ENCODE results near the gene PRDM16.

PRDM16 gene

GRCh38 chr1:3333903-3334302 is 264.9 kb downstream of the PRDM16 start:
- DNase-seq, result no peak

DNA sequence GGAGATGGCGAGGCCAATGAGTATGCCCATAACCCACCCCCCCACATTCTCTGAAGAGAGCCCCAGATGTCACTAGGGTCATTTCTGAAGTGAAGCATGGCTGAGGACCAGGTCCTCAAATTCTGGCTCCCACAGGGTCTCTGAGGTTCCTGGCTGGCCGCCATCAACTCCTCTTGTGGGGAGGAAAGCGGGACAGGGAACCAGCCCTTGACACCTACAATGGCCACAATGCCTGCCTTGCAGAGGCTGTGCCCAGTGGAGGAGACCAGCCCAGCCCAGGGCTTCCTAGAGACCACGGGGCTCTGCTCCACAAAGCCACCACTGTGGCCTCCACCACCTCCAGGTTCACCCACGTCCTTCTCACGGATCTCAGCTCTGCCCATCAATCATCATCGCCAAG is 265.4 kb downstream of the PRDM16 start:
- no peak for DNase-seq

DNA sequence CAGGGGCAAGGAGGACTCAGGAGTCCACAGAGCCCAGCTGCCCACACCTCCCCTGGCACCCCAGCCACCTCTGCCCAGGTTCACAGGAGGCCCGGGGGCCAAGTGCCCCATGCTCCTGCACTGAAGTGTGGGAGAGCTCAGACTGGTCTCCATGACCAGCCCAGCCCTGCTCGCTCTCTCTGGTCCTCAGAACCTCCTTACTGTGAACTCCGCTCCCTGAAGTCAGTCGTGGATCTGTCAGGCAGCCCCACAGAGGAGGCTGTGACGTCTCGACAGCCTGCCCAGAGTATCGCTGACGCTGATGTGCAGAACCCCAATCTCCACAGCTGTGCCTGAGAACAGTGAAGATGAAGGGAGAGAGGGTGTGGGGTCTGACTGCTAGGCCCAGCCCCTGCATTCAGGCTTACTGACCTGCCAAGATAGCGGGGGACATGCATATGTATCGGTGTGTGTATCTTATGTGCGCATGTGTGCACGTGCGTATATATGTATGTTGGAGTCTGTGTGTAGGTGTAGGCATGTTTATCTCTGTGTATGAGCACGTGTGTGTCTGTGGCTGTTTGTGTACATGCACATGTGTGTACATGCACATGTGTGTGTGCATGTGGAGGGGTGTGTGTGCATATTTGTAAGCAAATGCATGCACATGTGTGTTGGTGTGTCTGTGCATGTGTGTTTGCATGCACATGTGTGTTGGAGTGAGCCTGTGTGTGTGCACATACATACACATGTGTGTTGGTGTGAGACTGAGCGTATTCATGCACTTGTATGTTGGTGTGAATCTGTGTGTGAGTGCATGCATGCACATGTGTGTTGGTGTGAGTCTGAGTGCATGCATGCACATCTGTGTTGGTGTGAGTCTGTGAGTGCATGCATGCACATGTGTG is 267.0 kb downstream of the PRDM16 start:
- no peak for DNase-seq

DNA sequence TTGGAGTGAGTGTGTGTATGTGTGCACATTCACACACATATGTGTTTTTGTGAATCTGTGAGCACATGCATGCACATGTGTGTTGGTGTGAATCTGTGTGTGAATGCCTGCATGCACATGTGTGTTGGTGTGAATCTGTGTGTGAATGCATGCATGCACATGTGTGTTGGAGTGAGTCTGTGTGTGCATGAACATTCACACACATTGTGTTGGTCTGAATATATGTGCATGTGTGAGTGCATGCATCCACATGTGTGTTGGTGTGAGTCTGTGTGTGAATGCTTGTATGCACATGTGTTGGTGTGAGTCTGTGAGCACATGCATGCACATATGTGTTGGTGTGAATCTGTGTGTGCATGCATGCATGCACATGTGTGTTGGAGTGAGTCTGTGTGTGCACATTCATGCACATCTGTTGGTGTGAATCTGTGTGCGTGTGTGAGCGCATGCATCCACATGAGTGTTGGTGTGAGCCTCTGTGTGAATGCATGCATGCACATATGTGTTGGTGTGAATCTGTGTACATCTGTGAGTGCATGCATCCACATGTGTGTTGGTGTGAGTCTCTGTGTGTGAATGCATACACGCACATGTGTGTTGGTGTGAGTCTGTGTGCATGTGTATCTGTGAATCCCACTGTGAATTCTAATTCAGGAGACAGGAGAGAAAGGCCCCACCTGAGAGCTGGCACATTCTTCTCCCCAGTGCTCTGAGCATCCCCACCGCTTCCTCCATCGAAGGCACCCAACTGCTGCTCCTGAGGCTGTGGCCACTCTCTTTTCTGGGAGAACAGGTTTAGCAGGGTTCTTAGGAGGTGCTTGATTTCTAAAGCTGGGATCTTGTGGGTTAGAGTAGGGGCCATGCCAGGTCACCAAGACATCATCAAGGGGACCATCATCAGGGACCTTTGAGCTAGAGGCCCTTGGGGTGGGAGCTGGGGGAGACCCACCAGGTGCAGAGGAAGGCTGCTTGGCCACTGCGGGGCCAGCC is 267.9 kb downstream of the PRDM16 start:
- no peak for DNase-seq

GRCh38 chr1:3337798-3338724 is 269.1 kb downstream of the PRDM16 start:
- no peak for DNase-seq

DNA sequence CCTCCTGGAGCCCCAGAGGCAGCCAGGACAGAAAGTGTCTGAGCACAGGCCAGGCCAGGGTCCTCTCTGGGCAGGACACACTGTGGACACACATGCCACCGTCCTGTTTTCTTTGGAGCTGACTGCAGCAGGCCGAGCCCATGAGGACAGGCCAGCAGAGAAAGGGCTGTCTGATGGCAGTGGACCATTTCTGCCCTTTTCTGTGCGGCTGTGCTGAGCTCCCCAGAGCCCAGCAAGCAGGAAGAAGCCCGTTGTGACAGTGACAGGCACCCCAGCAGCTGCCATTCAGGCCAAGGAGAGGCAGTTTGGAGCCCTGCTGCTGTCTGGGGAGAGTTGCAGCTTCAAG is 269.7 kb downstream of the PRDM16 start:
- no peak for DNase-seq

DNA sequence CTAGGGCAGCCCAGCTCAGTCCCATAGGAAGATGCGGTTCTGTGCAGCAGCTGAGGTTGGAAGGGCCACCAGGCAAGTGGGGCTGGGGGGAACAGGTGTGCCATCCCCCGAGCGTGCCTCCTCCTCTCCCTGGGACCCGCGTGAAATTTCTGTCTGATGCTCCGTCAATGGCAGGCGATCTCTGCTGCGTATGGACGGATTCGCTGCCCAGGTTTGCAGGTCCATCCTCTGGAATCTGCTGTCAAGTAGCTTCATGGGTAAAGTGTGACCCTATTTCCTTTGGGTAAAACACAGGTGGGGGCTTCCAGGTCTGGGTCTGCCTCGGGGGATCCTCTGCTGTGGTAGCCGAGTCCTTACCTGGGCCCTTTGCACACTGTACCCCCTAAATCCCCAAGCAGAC is 270.9 kb downstream of the PRDM16 start:
- DNase-seq, result no peak

- DNase-seq, result no peak
These were observed 271.7 kb downstream of the PRDM16 start for GRCh38 chr1:3340548-3341235.

DNA sequence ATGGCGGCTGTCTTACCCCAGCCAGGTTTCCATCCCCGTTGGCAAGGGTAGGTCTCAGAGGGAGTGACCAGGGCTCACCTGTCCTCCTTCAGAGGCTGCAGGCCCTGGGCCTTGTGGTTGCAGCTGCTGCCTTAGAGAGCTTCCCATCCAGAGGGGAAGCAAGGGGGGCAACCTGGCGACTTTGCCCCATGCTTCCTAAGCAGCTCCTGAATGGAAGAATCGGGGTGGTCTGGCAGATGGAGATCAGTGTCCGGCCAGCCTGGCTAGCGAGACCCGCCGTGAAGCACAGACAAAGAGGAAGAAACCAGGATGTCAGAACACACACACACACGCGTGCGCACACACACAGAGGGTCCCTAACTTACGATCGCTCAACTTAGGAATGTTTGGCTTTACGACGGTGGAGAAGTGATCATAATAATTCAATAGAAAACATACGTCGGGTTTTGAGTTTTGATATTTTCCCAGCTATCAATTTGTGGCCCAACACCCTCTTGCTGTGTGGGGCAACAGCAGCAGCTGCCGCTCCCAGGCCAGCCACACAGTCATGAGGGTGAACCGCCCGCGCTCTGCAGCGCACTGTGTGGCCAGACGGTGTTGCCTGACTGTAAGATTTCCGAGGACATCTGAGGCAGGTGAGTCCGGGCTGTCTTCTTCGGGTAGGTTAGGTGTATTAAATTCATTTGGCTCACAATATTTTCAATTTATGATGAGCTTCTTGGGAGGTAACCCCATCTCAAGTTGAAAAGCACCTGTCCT is 272.4 kb downstream of the PRDM16 start:
- DNase-seq, result no peak

GRCh38 chr1:3342960-3343359 is 274.0 kb downstream of the PRDM16 start:
- DNase-seq, result no peak

DNA sequence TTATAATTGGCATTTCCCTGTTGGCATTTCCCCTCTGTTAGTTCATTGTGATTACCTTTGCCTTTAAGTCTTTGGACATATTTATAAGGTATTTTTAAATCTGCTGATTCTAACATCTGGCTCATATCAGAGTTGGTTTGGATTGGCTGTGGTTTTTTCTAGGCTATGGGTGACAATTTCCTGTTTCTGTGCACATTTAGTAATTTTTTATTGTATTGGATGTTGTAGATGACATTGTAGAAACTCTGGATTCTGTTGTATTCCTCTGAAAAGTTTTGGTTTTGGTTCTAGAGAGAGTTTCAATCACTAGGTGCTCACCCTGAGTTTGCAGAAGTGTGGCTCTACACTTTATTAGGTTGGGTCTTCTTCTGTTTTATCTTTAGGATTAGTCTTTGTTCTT is 275.4 kb downstream of the PRDM16 start:
- no peak for DNase-seq

GRCh38 chr1:3345792-3346191 is 276.8 kb downstream of the PRDM16 start:
- no peak for DNase-seq

- DNase-seq, result no peak
These were observed 277.5 kb downstream of the PRDM16 start for GRCh38 chr1:3346478-3346877.

DNA sequence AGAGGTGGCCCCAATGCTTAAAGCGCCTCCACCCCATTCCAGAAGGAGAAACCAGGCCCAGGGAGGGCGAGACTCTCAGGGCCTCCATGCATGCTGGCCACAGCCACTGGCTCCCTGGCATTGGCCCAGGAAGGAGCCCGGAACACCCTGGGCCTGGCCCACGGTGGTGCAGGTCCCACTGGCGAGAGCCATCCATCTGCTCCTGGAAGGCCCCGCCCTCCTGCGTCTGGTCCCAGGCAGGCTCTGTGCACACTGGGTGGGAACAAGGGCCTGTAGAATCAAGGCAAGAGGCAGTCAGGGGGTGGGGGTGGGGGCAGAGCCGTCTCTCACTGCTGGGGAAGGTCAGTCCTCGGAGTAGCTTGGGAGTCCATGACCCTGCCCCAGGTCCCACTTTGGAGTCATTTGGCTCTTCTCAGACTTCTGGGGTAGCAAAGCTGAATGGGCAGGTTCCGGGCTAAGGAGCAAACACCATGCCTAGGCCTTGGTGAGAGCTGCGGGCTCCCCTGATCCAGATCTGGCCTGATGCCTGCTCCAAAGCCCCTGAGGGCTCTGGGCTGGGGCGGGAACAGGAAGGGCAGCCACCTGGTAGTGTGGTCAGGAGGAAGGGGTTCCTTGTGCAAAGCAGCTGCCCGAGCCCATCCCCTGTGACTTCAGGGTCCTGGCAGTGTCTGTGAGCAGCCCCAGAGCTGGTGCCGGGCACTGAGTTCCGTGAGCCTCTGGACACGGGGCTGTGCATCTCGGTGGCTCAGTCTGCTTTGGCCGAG is 278.4 kb downstream of the PRDM16 start:
- DNase-seq, result no peak

DNA sequence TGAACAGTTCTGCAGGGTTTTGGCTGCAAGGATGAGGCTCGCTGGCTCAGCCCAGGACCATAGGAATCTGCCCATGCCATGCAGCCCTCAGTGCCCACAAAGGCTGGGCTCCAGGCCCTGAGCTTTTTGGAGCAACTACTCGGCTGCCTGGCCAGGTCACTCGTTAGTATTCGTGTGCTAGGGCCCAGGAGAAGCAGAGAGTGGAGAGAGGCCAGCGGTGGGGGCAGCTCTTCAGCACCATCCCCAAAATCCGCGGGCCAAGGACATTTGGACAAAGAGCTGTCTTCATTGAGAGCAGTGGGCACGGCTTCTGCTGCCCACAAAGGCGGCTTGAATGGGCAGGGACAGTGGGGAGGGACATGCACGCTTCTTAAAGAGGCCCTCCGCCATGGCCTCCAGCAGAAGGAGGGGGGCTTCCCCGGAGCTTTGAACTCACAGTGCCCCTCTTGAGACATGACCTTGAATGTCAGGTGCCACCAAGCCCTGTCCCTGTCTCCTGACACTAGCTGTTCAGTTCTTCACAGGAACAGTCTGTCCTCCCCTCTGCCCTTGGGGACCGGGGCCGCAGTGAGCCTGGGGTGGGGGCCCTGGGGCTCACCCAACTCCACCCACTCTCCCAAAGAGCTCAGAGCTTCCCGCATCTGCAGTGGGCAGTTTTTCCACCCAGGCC is 279.3 kb downstream of the PRDM16 start:
- DNase-seq, result no peak

DNA sequence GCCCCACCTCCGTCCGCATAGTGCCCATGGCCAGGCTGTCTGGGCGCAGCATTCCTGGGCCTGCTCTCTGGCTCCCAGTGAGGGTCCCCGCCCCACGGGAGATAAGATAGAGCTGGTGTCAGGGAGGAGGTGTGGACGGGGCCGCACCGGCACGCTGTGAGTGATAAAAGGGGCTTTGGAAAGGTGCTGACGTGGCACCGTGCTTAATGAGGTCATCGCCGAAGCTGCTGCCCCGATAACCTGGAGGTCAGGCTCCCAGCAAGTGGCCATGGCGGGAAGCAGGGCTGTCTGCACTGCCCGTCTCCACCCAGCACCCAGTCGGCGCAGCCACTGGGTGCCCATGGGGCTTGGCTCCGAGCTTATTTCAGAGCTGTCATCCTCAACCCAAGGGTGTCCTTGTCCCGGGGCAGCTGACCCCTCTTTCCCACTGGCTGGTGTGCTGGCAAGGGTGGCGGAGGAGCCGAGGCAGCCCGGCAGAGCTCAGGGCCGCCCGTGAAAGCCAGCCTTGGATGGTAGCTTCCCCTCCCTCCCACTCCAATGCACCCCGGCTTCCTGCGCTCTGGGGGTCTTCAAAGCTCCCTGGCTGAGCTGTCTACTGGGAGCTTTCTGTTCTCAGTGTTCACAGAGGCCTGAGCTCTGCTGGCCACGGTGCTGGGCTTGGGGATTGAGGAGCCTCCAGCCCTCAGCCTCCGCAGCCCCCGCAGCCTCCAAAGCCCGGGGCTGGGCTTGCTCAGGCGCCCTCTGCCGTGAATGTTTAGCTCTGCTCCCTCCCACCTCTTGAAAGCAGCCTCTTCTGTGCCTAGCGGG is 280.4 kb downstream of the PRDM16 start:
- DNase-seq, result no peak

GRCh38 chr1:3349968-3350299 is 280.9 kb downstream of the PRDM16 start:
- DNase-seq, result no peak

- no peak for DNase-seq
These were observed 281.7 kb downstream of the PRDM16 start for GRCh38 chr1:3350506-3351261.

All from NCI-H1048 (cell line).